ENCODE data around the gene CHURC1. TPM values are rescaled to one million over a fixed set of nuclear protein-coding genes. Genes with fewer than 3 reads are reported as not detected.

CHURC1 gene
- total and polyA plus RNA-seq, 2 donors (not counting 1 experiment from before 2014, with no cell fraction given), result 29.7 to 77.1 TPM

- DNase-seq, result no peak
- no peak for ATAC-seq (ENCODE audit: low read depth)
- 96% methylated on average over 6 of the region's 6 CpGs for WGBS (ENCODE audit: insufficient coverage)
- H3K9me3 Mint-ChIP-seq (ENCODE audit: insufficient read depth), result no peaks in the 10 kb centered on the region
- Histone ChIP-seq H3K4me2 (replicated peaks; ENCODE audit: low read depth, low read length, poor library complexity, severe bottlenecking) (no peak overlapping the region), H4K20me1 (ENCODE audit: control insufficient read depth, insufficient read depth, low read length, poor library complexity, severe bottlenecking) (no peaks in the 10 kb centered on the region), H3K36me3 (replicated peaks in 1 of 2; ENCODE audit: control extremely low read depth in 1 of 2, control insufficient read depth in 1 of 2, extremely low read depth in 1 of 2, insufficient read depth in 2 of 2, low read length in 1 of 2) (no peaks in the 10 kb centered on the region), H3K27ac (ENCODE audit: low read length in 2 of 2) (no peak overlapping the region), H3K79me2 (ENCODE audit: control insufficient read depth, insufficient read depth, low read length) (no peaks in the 10 kb centered on the region), H2AFZ (ENCODE audit: insufficient read depth, low read depth, low read length, poor library complexity, severe bottlenecking) (no peak overlapping the region), H3K9me3 (ENCODE audit: control extremely low read depth in 1 of 3, control insufficient read depth in 2 of 3, insufficient read depth in 1 of 3, low read length in 2 of 3) (no peaks in the 10 kb centered on the region), H3K4me3 (ENCODE audit: control extremely low read depth in 1 of 5, extremely low read depth in 1 of 5, insufficient read depth in 1 of 5, low read depth in 2 of 5, low read length in 4 of 5) (no peak overlapping the region), H3K27me3 (replicated peaks in 1 of 4; ENCODE audit: control extremely low read depth in 1 of 4, control insufficient read depth in 3 of 4, insufficient read depth in 4 of 4, low read length in 3 of 4) (no peaks in the 10 kb centered on the region), H3K4me1 (ENCODE audit: control insufficient read depth in 2 of 2, insufficient read depth in 2 of 2, low read length in 2 of 2) (peaks cover 0 to 9% of the 10 kb centered on the region in 2 donors), H3K9ac (ENCODE audit: low read length) (no peak overlapping the region)
- CTCF ChIA-PET, result interaction anchor here (0.6 to 0.9 kb wide), 2 partner anchors 29 to 32 kb away, joined by 3 read pairs; no protein-coding TSS in a partner anchor
- POLR2A ChIA-PET, result no interaction called here
- no peaks in the 10 kb centered on the region for H3K27me3 Mint-ChIP-seq
- no peak overlapping the region for H3K4me3 Mint-ChIP-seq
- no peak for TF ChIP-seq EZH2 (IDR thresholded peaks at IDR 0.05; ENCODE audit: borderline replicate concordance, insufficient read depth, low read depth, low read length, poor library complexity, severe bottlenecking)
- TF ChIP-seq, protein P1, sequence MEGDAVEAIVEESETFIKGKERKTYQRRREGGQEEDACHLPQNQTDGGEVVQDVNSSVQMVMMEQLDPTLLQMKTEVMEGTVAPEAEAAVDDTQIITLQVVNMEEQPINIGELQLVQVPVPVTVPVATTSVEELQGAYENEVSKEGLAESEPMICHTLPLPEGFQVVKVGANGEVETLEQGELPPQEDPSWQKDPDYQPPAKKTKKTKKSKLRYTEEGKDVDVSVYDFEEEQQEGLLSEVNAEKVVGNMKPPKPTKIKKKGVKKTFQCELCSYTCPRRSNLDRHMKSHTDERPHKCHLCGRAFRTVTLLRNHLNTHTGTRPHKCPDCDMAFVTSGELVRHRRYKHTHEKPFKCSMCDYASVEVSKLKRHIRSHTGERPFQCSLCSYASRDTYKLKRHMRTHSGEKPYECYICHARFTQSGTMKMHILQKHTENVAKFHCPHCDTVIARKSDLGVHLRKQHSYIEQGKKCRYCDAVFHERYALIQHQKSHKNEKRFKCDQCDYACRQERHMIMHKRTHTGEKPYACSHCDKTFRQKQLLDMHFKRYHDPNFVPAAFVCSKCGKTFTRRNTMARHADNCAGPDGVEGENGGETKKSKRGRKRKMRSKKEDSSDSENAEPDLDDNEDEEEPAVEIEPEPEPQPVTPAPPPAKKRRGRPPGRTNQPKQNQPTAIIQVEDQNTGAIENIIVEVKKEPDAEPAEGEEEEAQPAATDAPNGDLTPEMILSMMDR (IDR thresholded peaks at IDR 0.05), result no peak
- no peak overlapping the region for H3K27ac Mint-ChIP-seq
- H3K4me1 Mint-ChIP-seq, result peaks cover 7% of the 10 kb centered on the region
- intact Hi-C loops (cut with micrococcal nuclease), result no loop called here
Measured at GRCh38 chr14:64955297-64955696, 41.0 kb downstream of the CHURC1 start.

DNA sequence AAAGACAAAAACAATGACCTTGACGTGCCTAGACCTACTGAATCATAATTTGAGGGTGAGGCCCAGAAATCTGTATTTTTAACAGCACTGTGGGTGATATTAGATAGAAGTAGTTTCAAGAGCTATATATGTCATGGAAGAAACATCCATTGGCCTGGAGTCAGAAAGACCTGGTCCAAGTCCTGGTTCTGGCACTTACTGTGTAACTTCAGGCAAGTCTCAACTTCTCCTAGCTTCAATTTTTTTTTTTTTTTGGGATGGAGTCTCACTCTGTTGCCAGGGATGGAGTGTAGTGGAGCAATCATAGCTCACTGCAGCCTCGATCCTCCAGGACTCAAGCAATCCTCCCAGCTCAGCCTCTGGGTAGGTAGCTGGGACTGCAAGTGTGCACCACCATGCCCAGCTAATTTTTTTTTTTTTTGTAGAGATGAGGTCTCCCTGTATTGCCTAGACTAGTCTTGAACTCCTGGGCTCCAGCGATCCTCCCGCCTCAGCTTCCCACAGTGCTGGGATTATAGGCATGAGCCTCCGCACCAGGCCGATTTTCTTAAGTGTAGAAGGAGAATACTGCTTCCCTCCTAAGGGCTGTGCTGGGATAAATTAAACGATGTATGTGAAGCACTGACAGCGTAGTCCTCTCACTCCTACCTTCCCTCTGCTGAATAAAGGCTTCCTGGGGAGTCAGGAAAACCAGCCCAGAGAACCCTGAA lies 42.6 kb downstream of the CHURC1 start:
- H3K4me1 Mint-ChIP-seq, result peaks cover 7% of the 10 kb centered on the region
- H3K27me3 Mint-ChIP-seq, result no peaks in the 10 kb centered on the region
- no peak overlapping the region for H3K4me3 ChIP-seq (ENCODE audit: control extremely low read depth in 1 of 5, extremely low read depth in 1 of 5, insufficient read depth in 1 of 5, low read depth in 2 of 5, low read length in 4 of 5)
- no peaks in the 10 kb centered on the region for H3K79me2 ChIP-seq (ENCODE audit: control insufficient read depth, insufficient read depth, low read length)
- H3K9ac ChIP-seq (ENCODE audit: low read length), result no peak overlapping the region
- no peak overlapping the region for H2AFZ ChIP-seq (ENCODE audit: insufficient read depth, low read depth, low read length, poor library complexity, severe bottlenecking)
- intact Hi-C loops (cut with micrococcal nuclease), result no loop called here
- TF ChIP-seq, protein P1 (IDR thresholded peaks at IDR 0.05), result no peak
- no peak for TF ChIP-seq EZH2 (IDR thresholded peaks at IDR 0.05; ENCODE audit: borderline replicate concordance, insufficient read depth, low read depth, low read length, poor library complexity, severe bottlenecking)
- H3K27ac Mint-ChIP-seq, result no peak overlapping the region
- no peaks in the 10 kb centered on the region for H3K9me3 Mint-ChIP-seq (ENCODE audit: insufficient read depth)
- H3K4me3 Mint-ChIP-seq, result no peak overlapping the region
- DNase-seq (no peak), ATAC-seq (ENCODE audit: low read depth) (no peak)
- CTCF ChIA-PET, result no interaction called here
- H3K27ac ChIP-seq (ENCODE audit: low read length in 2 of 2), result no peak overlapping the region
- peaks cover 0 to 9% of the 10 kb centered on the region in 2 donors for H3K4me1 ChIP-seq (ENCODE audit: control insufficient read depth in 2 of 2, insufficient read depth in 2 of 2, low read length in 2 of 2)
- no peaks in the 10 kb centered on the region for H3K36me3 ChIP-seq (replicated peaks in 1 of 2; ENCODE audit: control extremely low read depth in 1 of 2, control insufficient read depth in 1 of 2, extremely low read depth in 1 of 2, insufficient read depth in 2 of 2, low read length in 1 of 2)
- WGBS (ENCODE audit: insufficient coverage), result no CpG with 5 or more reads among the region's 8 CpGs
- H3K9me3 ChIP-seq (ENCODE audit: control extremely low read depth in 1 of 3, control insufficient read depth in 2 of 3, insufficient read depth in 1 of 3, low read length in 2 of 3), result no peaks in the 10 kb centered on the region
- no peak overlapping the region for H3K4me2 ChIP-seq (replicated peaks; ENCODE audit: low read depth, low read length, poor library complexity, severe bottlenecking)
- POLR2A ChIA-PET, result no interaction called here
- H4K20me1 ChIP-seq (ENCODE audit: control insufficient read depth, insufficient read depth, low read length, poor library complexity, severe bottlenecking), result no peaks in the 10 kb centered on the region
- no peaks in the 10 kb centered on the region for H3K27me3 ChIP-seq (replicated peaks in 1 of 4; ENCODE audit: control extremely low read depth in 1 of 4, control insufficient read depth in 3 of 4, insufficient read depth in 4 of 4, low read length in 3 of 4)

All from B cell (primary cell).